Measurements from ENCODE around the gene MYCT1. TPM values are rescaled to one million over a fixed set of nuclear protein-coding genes. Genes with fewer than 3 reads are reported as not detected.

Gene MYCT1
- total RNA-seq, 1 donor from 2014 or later = 20.6 TPM

DNA sequence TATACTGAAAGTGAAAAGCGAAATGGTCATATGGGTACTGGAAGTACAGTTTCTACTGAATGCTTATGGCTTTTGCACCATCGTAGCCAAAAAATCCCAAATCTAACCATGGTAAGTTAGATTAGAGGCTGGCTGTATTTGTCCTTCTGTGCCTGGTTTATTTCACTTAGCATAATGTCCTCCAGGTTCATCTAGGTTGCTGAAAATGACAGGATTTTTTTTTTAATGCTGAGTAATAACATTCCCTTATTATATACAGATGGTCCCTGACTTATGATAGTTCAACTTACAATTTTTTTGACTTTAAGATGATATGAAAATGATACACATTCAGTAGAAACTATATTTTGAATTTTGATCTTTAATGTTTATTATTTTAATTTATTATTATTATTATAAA, 7.6 kb downstream of the MYCT1 start:
- intact Hi-C loops (cut with DNase I) = no loop called here
- DNase-seq (ENCODE audit: low spot score) = no peak
- ATAC-seq = no peak

DNA sequence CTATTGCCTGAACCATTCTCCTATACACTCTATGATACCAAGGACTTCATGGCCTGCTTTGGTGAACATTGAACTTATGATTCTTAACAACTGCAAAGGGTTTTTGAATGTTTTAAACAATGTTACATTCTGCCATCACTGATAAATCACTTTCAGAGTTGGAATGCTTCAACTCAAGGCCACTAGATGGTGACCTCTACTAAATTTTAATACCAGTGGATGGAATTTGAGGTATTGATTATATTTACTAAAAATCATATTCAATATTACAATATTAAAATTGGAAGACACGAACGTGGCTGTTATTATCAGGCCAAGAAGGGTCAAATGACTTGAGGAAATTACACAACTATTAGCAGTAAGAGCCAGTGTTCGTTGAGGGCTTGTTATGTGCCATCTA, 18.6 kb downstream of the MYCT1 start:
- intact Hi-C loops (cut with DNase I) = no loop called here
- DNase-seq (ENCODE audit: low spot score) (no peak), ATAC-seq (no peak)

DNA sequence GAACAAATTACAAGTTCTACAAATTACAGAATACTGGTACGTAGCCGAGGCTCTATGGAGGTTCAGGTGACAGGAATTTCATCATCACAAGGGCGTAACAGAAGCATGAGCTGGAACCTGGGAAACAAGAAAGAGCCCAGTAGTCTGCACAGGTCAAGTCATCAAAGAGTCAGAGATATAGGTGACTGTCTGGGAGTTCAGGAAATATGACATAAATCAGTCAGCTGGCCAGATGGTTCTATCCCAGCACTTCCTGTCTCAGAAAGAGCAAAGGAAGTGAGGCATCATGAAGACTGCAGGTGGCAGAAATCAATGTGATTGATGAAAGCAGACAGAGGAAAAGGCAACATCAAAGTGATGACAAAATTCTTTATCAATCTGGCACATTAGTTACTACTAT, 23.3 kb downstream of the MYCT1 start:
- intact Hi-C loops (cut with DNase I) = no loop called here
- ATAC-seq = no peak
- no peak for DNase-seq (ENCODE audit: low spot score)

DNA sequence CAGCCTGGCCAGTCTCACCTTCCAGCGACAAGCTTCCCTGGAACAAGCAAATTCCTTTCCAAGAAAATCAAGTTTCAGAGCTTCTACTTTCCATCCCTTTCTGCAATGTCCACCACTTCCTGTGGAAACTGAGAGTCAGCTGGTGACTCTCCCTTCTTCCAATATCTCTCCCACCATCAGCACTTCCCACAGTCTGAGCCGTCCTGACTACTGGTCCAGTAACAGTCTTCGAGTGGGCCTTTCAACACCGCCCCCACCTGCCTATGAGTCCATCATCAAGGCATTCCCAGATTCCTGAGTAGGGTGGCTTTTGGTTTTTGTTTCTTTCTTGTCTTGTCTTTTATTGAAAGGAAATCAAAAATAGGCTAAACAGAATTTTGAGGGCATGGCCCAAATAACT, 24.3 kb downstream of the MYCT1 start:
- ATAC-seq = no peak
- intact Hi-C loops (cut with DNase I) = no loop called here
- DNase-seq (ENCODE audit: low spot score) = no peak

DNA sequence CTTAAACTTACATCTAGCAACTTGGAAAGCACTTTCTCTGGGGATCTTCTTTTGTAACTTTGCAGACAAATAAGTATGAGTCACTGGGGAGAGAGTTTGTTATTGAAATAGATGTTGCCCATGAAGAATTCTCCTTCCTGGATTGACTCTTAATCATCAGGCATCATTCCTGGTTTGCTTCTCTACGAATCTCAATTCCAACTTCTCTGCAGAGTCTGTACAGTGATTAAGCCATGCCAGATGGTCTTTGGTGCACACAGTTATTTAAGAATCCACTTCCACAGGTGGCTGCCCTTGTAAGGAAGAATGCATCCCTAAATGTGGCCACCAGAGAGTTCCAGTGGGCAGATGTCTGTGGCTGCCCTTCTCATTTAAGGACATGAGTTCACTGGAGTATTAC, 25.7 kb downstream of the MYCT1 start:
- DNase-seq (ENCODE audit: low spot score) = no peak
- intact Hi-C loops (cut with DNase I) = no loop called here

DNA sequence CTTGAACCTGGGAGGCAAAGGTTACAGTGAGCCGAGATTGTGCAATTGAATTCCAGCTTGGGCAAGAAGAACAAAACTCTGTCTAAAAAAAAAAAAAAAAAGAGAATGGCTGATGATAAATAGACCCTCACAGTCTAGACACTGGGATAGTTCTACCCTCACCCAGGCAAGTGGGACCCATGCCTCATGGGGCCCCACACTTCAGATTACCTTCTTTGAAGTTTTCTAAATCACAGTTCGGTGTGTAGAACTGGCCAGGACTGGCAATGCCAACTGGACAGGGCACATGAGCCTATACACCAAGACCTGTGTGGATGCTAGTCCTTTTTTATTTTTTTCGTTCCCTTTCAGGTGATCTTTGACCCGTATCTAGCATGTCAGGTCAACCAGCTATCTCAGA, 28.6 kb downstream of the MYCT1 start:
- intact Hi-C loops (cut with DNase I) = no loop called here
- no peak for DNase-seq (ENCODE audit: low spot score)
- ATAC-seq = peak; percentile 28

More for the DNA sequence above, 25.7 kb downstream of the MYCT1 start:
- ATAC-seq = no peak

DNA sequence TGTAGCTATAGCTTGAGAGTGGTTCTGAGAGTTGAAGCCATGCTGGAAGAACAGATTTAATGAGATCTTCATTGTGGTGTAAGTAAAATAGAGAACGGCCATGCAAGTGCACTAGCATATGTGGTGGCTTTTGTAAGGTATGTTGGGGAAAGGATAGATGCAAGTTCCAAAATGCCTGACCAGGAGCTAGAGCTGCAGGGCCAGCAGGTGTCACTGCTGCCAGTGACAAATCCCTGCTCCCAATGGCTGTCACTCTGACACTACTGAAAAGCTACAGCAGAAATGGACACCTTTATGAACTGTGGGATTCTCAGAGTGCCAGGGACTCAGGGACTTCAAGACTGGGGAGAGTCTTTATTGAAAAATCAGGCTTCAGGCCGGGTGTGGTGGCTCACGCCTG, 29.8 kb downstream of the MYCT1 start:
- DNase-seq (ENCODE audit: low spot score) (no peak), ATAC-seq (no peak)
- intact Hi-C loops (cut with DNase I) = no loop called here

DNA sequence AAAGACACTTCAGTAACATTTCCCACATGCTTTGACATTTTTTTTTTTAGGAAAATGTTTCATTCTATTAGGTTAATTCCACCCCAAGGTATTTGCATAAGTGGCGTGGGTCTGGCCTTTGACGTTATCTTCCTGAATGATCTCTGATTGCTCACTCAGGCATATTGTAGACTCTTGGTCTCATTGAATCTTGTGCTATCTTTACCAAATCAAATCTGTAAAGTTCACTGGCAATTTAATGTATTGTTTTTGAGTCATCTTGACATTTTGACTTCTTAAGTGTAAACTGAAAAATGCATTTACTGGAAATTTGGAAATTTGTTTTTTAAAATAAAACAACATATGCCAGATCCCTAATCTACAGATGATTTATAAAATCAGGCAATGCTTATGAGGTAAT, 36.9 kb downstream of the MYCT1 start:
- no peak for DNase-seq (ENCODE audit: low spot score)
- ATAC-seq = no peak
- intact Hi-C loops (cut with DNase I) = no loop called here

DNA sequence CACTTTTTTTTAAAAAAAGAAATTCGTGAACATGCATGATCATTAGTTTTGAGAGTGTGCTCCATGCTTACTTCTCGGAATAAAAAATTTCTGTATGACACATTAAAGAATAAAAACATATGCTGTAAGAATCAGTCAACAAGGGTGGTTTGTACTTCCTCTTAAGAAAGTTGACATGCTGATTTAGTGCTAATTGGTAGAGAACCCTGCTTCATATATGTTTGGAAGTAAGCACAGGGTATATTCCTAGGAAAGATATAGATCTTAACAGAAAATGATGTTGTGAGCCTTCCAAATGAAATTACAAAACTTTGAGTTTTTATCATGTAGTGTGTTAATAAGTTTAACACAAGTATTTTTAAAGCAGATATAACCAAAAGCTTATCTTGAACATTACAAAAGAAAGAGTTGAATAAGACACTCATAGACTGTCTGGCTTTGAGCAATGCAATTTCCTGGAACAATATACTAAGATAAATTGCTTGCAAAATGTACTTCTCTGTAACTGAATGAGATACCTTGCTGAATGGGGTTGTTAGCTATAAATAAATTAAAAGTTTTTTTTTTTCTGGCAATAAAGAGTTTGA, 39.1 kb downstream of the MYCT1 start:
- no peak for ATAC-seq
- intact Hi-C loops (cut with DNase I) = no loop called here
- DNase-seq (ENCODE audit: low spot score) = no peak

DNA sequence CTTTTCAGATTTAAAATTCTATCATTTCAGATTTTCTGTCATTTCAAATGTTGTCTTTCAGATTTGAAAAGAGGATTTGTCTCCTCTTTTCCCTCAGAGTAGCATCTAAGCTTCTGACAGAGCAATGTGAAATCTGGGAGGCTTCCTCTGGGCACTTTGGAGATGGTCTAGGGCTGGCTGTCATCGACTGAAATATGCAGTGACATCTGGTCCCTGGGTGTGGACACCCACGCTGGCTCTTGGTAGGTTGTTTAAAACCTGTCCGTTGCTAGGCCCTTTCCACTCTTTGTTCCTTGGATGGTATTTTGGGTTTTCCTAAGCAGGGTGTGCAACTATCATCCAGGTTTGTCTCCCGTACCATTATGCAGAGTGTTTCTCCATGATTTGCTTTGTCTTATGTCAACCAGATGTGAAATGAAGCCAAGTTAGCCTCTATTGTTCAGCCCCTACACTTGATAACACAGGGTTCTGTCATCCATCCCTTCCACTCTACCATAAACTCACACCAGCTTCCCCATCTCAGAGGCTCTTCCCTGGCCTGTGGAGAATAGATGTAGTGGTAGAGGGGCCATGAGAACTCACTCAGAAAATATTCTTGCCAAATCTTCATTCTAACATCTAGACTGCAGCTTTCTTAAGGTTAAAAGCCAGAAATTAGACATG, 47.9 kb downstream of the MYCT1 start:
- intact Hi-C loops (cut with DNase I) = no loop called here

DNA sequence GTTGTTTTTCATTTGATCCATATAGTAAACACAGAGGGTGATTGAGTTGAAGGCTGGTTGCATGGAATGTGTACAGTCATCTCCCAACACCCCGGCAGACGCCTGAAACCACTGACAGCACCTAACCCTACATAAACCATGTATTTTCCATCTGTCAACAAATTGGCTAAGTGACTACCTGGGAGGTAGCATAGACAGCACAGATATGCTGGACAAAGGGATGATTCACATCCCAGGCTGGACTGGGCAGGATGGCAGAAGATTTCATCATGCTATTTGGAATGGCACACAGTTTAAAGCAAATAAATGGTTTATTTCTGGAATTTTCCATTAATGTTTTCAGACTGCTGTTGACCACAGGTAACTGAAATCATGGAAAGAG, 48.5 kb downstream of the MYCT1 start:
- intact Hi-C loops (cut with DNase I) = no loop called here
- ATAC-seq (no peak), DNase-seq (ENCODE audit: low spot score) (no peak)

More for the DNA sequence above, 47.9 kb downstream of the MYCT1 start:
- ATAC-seq (no peak), DNase-seq (ENCODE audit: low spot score) (no peak)

DNA sequence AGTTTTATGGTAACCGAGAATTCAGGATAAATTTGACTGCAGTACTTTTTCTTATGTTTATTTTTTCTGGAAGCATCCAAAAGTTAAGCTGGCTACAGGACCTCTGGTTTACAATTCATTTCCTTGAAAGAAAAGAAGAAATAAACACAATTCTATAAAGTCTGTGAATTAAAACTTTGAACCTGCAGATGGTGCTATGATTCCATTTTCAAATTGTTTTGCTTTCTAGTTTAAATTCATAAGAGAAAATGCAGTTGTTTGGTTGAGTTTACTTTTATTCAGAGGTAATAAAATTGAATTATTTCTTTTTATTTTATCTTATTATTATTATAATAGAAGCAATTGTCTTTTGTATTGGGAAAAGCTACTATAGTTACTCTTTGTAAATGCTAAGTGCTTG, 51.1 kb downstream of the MYCT1 start:
- DNase-seq (ENCODE audit: low spot score) (no peak), ATAC-seq (no peak)
- intact Hi-C loops (cut with DNase I) = no loop called here

DNA sequence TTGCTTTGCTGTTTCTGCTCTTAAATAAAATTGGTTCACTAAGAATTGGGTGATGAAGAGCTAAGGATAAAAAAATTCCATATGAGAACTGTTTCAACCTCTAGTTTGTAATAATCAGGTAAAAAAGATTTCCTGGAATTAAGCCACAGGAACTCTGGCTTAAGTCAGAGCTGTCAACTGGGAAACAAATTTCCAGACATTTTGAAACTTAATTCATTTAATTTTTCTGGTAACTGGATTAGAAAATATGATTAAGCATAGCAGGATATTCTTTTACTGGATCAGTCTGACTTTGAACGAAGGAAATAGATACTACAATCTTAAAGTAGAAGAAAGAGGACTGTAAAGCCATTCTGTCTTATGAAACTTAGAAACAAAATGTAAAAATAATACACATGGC, 51.6 kb downstream of the MYCT1 start:
- no peak for ATAC-seq
- intact Hi-C loops (cut with DNase I) = no loop called here
- DNase-seq (ENCODE audit: low spot score) = no peak

DNA sequence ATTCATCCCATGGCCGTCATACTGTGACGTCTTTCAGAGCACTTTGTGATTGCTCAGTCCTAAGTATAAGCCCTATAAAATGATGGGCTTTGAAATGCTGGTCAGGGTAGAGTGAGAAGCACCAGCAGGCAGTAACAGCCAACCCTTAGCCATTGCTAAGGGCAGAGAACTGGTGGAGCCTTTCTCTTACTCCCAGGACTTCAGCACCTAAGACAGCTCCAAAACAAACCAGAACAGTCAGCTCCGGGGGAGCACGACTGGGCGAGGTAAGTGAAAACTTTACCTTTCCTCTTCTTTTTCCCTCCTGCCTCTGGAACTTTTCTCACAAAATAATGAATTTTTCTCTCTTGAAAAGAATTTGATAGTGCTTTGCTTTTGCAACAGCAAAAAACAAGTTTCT, 53.0 kb downstream of the MYCT1 start, which contains the start of gene VIP:
VIP (plus strand) TSS at position 104 of the 400 bp plus-strand sequence. CDS start 1,381 bp downstream, outside the sequence.
- DNase-seq (ENCODE audit: low spot score) (no peak), ATAC-seq (no peak)
- intact Hi-C loops (cut with DNase I) = no loop called here

DNA sequence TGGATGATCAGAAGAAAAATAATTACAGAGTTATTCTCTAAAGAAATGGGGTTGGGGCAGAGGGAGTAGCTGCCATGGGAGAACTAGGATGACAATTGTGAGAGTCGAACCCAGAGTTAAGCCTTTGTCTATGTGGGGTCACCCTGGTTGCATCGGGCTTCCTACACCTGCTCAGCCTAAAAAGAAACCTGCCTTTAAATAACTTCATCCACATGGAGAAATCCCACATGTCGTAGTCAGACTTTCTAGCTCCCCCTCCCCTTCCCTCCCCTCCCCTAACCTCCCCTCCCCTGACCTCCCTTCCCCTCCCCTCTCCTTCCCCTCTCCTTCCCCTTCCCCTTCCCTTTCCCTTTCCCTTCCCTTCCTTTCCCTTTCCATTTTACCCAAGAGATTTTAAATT, 67.6 kb downstream of the MYCT1 start:
- DNase-seq (ENCODE audit: low spot score) (no peak), ATAC-seq (no peak)
- intact Hi-C loops (cut with DNase I) = no loop called here

DNA sequence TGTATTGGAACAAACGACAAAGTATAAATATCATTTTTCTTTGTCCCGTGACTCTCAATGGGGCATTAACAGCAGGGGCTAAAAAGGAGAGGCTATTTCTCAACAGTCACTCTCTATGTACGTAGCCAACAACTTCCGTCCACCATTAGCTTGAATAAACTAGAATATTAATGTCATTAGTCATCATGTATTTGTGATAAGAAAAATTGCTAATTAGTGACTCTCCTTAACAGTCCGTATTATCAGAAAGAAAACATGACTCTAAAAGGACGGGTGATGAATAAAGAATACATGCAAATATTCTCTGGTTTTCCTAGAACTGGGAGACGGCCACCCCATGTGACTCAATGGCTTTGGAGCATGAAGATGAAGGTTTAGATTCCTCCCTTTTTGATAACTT, 71.5 kb downstream of the MYCT1 start:
- ATAC-seq = no peak
- intact Hi-C loops (cut with DNase I) = no loop called here
- no peak for DNase-seq (ENCODE audit: low spot score)

DNA sequence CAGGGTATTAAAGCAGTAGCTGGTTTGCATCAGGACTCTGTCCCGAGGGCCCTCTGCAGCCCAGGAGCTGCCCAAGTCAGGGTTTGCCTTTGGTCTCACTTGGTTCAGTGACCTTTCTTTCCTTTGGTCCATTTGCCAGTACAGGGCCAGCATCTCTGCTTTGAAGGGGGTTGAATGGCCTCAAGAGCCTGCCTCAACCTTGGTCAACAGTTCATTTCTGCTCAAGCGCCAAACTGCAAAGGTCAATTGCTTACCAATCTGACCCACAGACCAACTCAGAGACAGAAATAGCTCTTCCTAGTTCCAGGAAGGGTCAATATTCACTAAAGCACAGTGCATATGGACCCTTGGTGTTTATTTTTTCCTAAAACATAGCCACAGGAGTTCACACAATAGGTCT, 72.3 kb downstream of the MYCT1 start:
- intact Hi-C loops (cut with DNase I) = no loop called here
- DNase-seq (ENCODE audit: low spot score) (no peak), ATAC-seq (no peak)

DNA sequence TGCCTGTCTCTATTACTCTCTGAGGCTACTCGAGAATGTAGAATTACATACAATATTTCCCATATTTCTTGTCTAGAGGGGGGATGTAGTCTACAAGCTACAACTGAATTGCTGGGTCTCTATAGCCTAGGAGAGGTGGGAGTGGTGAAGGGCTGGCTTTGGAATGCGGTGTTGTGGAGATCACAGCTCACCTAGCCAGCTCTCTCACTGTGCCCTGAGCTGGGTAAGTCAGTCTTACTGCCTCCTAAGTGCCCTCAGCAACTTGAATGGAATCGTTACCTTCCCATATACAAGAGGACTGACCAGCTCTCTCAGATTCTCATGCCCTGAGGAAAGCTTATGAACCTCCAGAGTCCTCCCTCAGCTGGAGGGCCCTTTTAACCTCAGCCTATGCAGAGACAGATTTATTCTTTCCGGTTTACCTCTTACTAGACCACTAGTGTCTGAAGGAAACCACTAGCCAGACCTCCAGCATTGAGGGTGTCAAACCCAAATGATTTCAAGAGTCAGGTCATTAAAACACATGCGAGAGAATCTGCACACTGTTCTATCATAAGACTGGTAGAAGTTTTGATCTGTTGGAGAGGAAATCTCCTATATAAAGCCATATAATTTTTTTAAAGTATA, 73.5 kb downstream of the MYCT1 start:
- intact Hi-C loops (cut with DNase I) = no loop called here

More for the DNA sequence above, 73.5 kb downstream of the MYCT1 start:
- ATAC-seq (no peak), DNase-seq (ENCODE audit: low spot score) (no peak)

All from sciatic nerve (tissue), 2 donors.